OCI-LY1 (cell line): Measurements from ENCODE around the gene NELFE.
"Not testable (repeated sequence)": the region's sequence is repeated elsewhere in the genome, so short reads cannot be mapped to it uniquely, and the experiment has no call there.

Experiments
- H2AFZ ChIP-seq: fragments of 200-600 bp; sonication (generic), shearing (Covaris generic); 2 replicates; pipeline ENCODE4 v1.6.0; 2014; ENCODE audit warnings: antibody characterized with exemption, mild to moderate bottlenecking, low read length
- H3F3A ChIP-seq: fragments of 200-600 bp; sonication (generic), shearing (Covaris generic); 2 replicates; pipeline ENCODE4 v1.6.0; 2014; ENCODE audit warnings: mild to moderate bottlenecking, antibody characterized with exemption, low read length, moderate library complexity; ENCODE audit not compliant: insufficient read depth
- H3K27ac ChIP-seq: fragments of 200-600 bp; sonication (generic); 2 replicates; pipeline ENCODE4 v1.5.1; 2014; ENCODE audit warnings: low read length, mixed run types, mild to moderate bottlenecking, low read depth; ENCODE audit not compliant: poor library complexity, severe bottlenecking
- H3K27me3 ChIP-seq: fragments of 200-600 bp; sonication (generic); 2 replicates; pipeline ENCODE4 v1.6.0; 2014; ENCODE audit warnings: antibody characterized with exemption, mild to moderate bottlenecking, low read length, moderate library complexity; ENCODE audit not compliant: insufficient read depth
- H3K36me3 ChIP-seq: fragments of 200-600 bp; sonication (generic); 2 replicates; pipeline ENCODE4 v1.6.1; 2014; ENCODE audit warnings: mild to moderate bottlenecking, antibody characterized with exemption, low read length, moderate library complexity, mixed read lengths; ENCODE audit not compliant: insufficient read depth
- H3K4me1 ChIP-seq: fragments of 200-600 bp; sonication (generic); 2 replicates; pipeline ENCODE4 v1.5.1; 2014; ENCODE audit warnings: mild to moderate bottlenecking, low read length, moderate library complexity; ENCODE audit not compliant: insufficient read depth, severe bottlenecking
- H3K4me2 ChIP-seq: fragments of 200-600 bp; sonication (generic), shearing (Covaris generic); 2 replicates; pipeline ENCODE4 v1.6.1; 2014; ENCODE audit warnings: low read length
- H3K4me3 ChIP-seq: fragments of 200-600 bp; sonication (generic); 2 replicates; pipeline ENCODE4 v1.5.1; 2014; ENCODE audit warnings: low read length, low read depth, mild to moderate bottlenecking, mixed read lengths; ENCODE audit not compliant: poor library complexity, severe bottlenecking
- H3K79me2 ChIP-seq: fragments of 200-600 bp; shearing (Covaris generic); 2 replicates; pipeline ENCODE4 v1.6.1; 2016; ENCODE audit warnings: mixed run types, low read length, mixed read lengths; ENCODE audit not compliant: insufficient read depth
- H3K9ac ChIP-seq: fragments of 200-600 bp; sonication (generic), shearing (Covaris generic); 2 replicates; pipeline ENCODE4 v1.6.1; 2014; ENCODE audit warnings: mild to moderate bottlenecking, low read length, mixed read lengths
- H3K9me2 ChIP-seq: fragments of 200-600 bp; sonication (generic), shearing (Covaris generic); 2 replicates; pipeline ENCODE4 v1.6.1; 2014; ENCODE audit warnings: low read depth, mild to moderate bottlenecking, low read length, mixed read lengths
- H3K9me3 ChIP-seq: fragments of 200-600 bp; shearing (Covaris generic); 2 replicates; pipeline ENCODE4 v1.6.1; 2014; ENCODE audit warnings: low read length, mixed read lengths
- H4K20me1 ChIP-seq: fragments of 200-600 bp; sonication (generic), shearing (Covaris generic); 2 replicates; pipeline ENCODE4 v1.6.0; 2016; ENCODE audit warnings: mild to moderate bottlenecking, low read length; ENCODE audit not compliant: insufficient read depth
- EZH2 ChIP-seq: fragments of 200-600 bp; sonication (generic), shearing (Covaris generic); IDR thresholded peaks from 2 replicates; pipeline ENCODE4 v1.8.0; 2017; ENCODE audit warnings: borderline replicate concordance, mixed run types, mild to moderate bottlenecking, antibody characterized with exemption, low read length, moderate library complexity, mixed read lengths
- TF ChIP-seq, protein P1 (sequence below): fragments of 200-600 bp; sonication (generic), shearing (Covaris generic); IDR thresholded peaks from 2 replicates; pipeline ENCODE4 v1.5.1; 2017; ENCODE audit warnings: mild to moderate bottlenecking, antibody characterized with exemption, low read length, moderate library complexity, mixed read lengths

The NELFE gene

DNA sequence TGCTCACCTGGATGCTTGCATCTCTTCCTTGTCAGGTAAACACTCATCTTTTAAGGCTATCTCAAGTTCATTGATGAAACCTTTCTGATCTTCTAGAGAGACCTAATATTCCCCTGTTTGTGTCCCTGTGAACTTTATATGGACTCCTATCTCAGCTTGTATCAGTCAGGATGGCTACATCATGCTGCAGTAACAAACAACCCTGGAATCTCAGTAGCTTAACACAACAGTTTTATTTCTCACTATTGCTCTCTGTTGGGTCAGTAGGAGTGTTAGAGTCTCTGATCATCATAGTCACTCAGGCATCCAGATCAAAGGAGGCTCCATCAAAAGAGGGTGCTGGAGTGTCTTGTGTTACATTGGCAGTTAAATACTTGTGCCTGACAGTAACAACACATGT lies 43.4 kb downstream of the NELFE start:
- no peaks in the 10 kb centered on the region for H3F3A ChIP-seq
- no peaks in the 10 kb centered on the region for H3K9me3 ChIP-seq
- TF ChIP-seq, protein P1, sequence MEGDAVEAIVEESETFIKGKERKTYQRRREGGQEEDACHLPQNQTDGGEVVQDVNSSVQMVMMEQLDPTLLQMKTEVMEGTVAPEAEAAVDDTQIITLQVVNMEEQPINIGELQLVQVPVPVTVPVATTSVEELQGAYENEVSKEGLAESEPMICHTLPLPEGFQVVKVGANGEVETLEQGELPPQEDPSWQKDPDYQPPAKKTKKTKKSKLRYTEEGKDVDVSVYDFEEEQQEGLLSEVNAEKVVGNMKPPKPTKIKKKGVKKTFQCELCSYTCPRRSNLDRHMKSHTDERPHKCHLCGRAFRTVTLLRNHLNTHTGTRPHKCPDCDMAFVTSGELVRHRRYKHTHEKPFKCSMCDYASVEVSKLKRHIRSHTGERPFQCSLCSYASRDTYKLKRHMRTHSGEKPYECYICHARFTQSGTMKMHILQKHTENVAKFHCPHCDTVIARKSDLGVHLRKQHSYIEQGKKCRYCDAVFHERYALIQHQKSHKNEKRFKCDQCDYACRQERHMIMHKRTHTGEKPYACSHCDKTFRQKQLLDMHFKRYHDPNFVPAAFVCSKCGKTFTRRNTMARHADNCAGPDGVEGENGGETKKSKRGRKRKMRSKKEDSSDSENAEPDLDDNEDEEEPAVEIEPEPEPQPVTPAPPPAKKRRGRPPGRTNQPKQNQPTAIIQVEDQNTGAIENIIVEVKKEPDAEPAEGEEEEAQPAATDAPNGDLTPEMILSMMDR, result no peak
- no peak for TF ChIP-seq EZH2
- H3K4me1 ChIP-seq, result no peaks in the 10 kb centered on the region
- no peak overlapping the region for H3K4me2 ChIP-seq
- no peaks in the 10 kb centered on the region for H4K20me1 ChIP-seq
- no peaks in the 10 kb centered on the region for H3K9me2 ChIP-seq
- H2AFZ ChIP-seq, result no peak overlapping the region
- no peaks in the 10 kb centered on the region for H3K79me2 ChIP-seq
- H3K27me3 ChIP-seq, result no peaks in the 10 kb centered on the region
- H3K27ac ChIP-seq, result no peak overlapping the region
- no peaks in the 10 kb centered on the region for H3K36me3 ChIP-seq
- no peak overlapping the region for H3K9ac ChIP-seq
- no peak overlapping the region for H3K4me3 ChIP-seq

DNA sequence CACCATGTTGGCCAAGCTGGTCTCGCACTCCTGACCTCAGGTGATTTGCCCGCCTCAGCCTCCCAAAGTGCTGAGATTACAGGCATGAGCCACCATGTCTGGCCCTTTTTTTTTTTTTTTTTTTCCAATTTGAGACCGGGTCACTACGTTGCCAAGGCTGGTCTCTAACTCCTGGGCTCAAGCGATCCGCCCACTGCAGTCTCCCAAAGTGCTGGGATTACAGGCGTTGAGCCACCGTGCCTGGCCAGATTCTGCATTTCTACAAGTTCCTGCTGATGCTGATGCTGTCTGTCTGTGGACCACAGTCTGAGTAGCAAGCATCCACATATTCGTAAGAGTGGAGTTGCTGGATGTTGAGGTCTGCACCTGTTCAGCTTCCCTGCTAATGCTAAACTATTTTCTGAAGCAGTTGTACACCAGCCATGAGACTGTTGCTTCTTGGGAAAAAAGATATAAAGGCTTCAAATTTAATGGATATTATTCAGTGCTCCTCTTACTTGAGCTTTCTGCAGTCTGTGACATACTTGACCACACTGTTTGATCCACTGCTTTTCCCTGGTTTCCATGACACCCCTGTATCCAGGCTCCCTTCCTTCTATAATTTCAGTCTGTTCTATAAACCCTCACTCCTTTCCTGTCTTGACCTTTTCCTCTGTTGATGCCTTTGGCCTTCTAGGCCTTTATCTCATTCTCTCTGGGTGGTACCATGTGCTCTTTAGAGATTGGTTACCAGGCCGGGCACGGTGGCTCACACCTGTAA lies 46.8 kb downstream of the NELFE start:
- no peaks in the 10 kb centered on the region for H3K36me3 ChIP-seq
- no peaks in the 10 kb centered on the region for H3K9me2 ChIP-seq
- H3K9me3 ChIP-seq, result no peaks in the 10 kb centered on the region
- TF ChIP-seq, protein P1, result no peak
- TF ChIP-seq EZH2, result no peak
- H3K4me3 ChIP-seq, result no peak overlapping the region
- H3K27ac ChIP-seq, result no peak overlapping the region
- no peak overlapping the region for H2AFZ ChIP-seq
- no peaks in the 10 kb centered on the region for H3K27me3 ChIP-seq
- no peaks in the 10 kb centered on the region for H3K4me1 ChIP-seq
- no peak overlapping the region for H3K9ac ChIP-seq
- no peaks in the 10 kb centered on the region for H4K20me1 ChIP-seq
- H3K4me2 ChIP-seq, result no peak overlapping the region
- H3F3A ChIP-seq, result no peaks in the 10 kb centered on the region
- no peaks in the 10 kb centered on the region for H3K79me2 ChIP-seq

DNA sequence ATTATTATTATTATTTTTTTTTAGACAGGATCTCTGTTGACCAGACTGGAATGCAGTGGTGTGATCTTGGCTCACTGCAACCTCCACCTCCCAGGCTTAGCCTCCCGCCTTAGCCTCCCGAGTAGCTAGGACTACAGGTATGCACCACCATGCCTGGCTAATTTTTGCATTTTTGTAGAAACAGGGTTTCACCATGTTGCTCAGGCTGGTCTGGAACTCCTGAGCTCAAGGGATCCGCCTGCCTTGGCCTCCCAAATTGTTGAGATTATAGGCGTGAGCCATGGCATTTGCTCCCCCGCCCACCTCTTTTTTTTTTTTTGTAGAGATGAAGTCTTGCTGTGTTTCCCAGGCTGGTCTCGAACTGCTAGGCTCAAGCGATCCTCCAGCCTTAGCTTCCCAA lies 49.5 kb downstream of the NELFE start:
- H3K27ac ChIP-seq, H3K79me2 ChIP-seq, H3K4me2 ChIP-seq, H3K9me3 ChIP-seq, H4K20me1 ChIP-seq, H3K4me3 ChIP-seq, H3K9me2 ChIP-seq, H3K9ac ChIP-seq, H3K4me1 ChIP-seq, H2AFZ ChIP-seq, H3K27me3 ChIP-seq, H3F3A ChIP-seq, H3K36me3 ChIP-seq: not testable (repeated sequence)

DNA sequence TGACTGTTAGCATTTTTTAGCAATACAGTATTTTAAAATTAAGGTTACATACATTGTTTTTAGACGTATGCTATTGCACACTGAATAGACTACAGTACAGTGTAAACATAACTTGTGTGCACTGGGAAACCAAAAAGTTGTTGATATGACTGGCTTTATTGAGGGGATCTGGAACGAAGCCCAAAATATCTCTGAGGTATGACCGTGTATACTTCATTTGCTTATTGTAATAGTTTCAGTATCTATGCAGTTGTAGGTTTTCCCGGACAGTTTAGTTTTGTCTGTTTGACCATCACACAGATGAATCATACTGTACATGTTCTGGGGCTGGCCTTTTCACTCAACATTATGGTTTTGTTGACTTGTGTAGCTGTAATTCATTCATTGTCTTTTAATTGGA lies 50.0 kb downstream of the NELFE start:
- H3K9ac ChIP-seq, result no peak overlapping the region
- H3K79me2 ChIP-seq, result no peaks in the 10 kb centered on the region
- no peaks in the 10 kb centered on the region for H3K4me1 ChIP-seq
- H2AFZ ChIP-seq, result no peak overlapping the region
- H3K9me3 ChIP-seq, result no peaks in the 10 kb centered on the region
- no peaks in the 10 kb centered on the region for H3K27me3 ChIP-seq
- H3K9me2 ChIP-seq, result no peaks in the 10 kb centered on the region
- no peaks in the 10 kb centered on the region for H4K20me1 ChIP-seq
- no peak overlapping the region for H3K27ac ChIP-seq
- H3K4me2 ChIP-seq, result no peak overlapping the region
- no peak overlapping the region for H3K4me3 ChIP-seq
- TF ChIP-seq, protein P1, result no peak
- TF ChIP-seq EZH2, result no peak
- H3F3A ChIP-seq, result no peaks in the 10 kb centered on the region
- H3K36me3 ChIP-seq, result no peaks in the 10 kb centered on the region

DNA sequence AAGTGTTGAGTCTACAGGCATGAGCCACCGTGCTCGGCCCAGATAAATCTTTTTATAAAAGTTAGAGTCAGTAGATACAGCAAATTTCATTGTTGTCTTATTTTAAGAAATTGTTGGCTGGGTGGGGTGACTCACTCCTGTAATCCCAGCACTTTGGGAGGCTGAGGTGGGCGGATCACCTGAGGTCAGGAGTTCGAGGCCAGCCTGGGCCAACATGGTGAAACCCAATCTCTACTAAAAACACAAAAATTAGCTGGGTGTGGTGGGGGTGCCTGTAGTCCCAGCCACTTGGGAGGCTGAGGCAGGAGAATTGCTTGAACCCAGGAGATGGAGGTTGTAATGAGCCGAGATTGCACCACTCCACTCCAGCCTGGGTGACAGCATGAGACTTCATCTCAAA lies 50.5 kb downstream of the NELFE start:
- H3K27ac ChIP-seq, H3K4me2 ChIP-seq: not testable (repeated sequence)

More for the DNA sequence above, 50.5 kb downstream of the NELFE start:
- H2AFZ ChIP-seq, H3K27me3 ChIP-seq, H3K9me3 ChIP-seq, H3K4me3 ChIP-seq, H3F3A ChIP-seq, H3K79me2 ChIP-seq, H4K20me1 ChIP-seq, H3K36me3 ChIP-seq, H3K9ac ChIP-seq, H3K4me1 ChIP-seq, H3K9me2 ChIP-seq: not testable (repeated sequence)
